ENCODE data around the gene MAML2.

MAML2 gene

GRCh38 chr11:96290631-96291030 lies 52.4 kb downstream of the MAML2 start:
- no peak overlapping the region for H3K9ac ChIP-seq (ENCODE audit: low read length)
- no peak overlapping the region for H2BK15ac ChIP-seq (ENCODE audit: low read depth, poor library complexity, severe bottlenecking)
- no peak overlapping the region for H3K27ac ChIP-seq (ENCODE audit: low read length, poor library complexity, severe bottlenecking)
- H2AFZ ChIP-seq (ENCODE audit: low read depth, low read length): no peak overlapping the region
- H3K4me1 ChIP-seq (ENCODE audit: control insufficient read depth, insufficient read depth, low read depth, low read length): peaks cover 1% of the 10 kb centered on the region
- H3K36me3 ChIP-seq (ENCODE audit: control insufficient read depth in 1 of 2, insufficient read depth in 2 of 2, low read depth in 1 of 2, low read length in 2 of 2): peaks cover 0 to 2% of the 10 kb centered on the region in 2 experiments
- H4K91ac ChIP-seq (ENCODE audit: low read length): no peak overlapping the region
- H3K27me3 ChIP-seq (ENCODE audit: control insufficient read depth in 1 of 2, insufficient read depth in 1 of 2, low read length in 2 of 2): no peaks in the 10 kb centered on the region
- no peak overlapping the region for H3K4me3 ChIP-seq (ENCODE audit: insufficient read depth in 1 of 2, low read depth in 1 of 2, low read length in 2 of 2)
- WGBS: no CpG with 5 or more reads among the region's 1 CpG
- H3K9me3 ChIP-seq (ENCODE audit: control insufficient read depth, low read length): no peaks in the 10 kb centered on the region
- H2BK5ac ChIP-seq (ENCODE audit: low read depth, low read length, poor library complexity, severe bottlenecking): no peak overlapping the region
- no peak overlapping the region for H3K4me2 ChIP-seq (ENCODE audit: low read length, poor library complexity, severe bottlenecking)
- no peak overlapping the region for H2BK120ac ChIP-seq (ENCODE audit: low read depth, low read length)
- no peak overlapping the region for H2AK5ac ChIP-seq (ENCODE audit: low read length, severe bottlenecking)
- H3K18ac ChIP-seq (ENCODE audit: low read depth in 1 of 2, low read length in 2 of 2): no peak overlapping the region
- H3K4ac ChIP-seq (ENCODE audit: low read depth in 1 of 2, low read length in 2 of 2): no peak overlapping the region
- no peak for DNase-seq
- no peak overlapping the region for H2BK12ac ChIP-seq (ENCODE audit: low read length in 2 of 2)
- no peak overlapping the region for H4K8ac ChIP-seq (ENCODE audit: low read length)
- no peak overlapping the region for H3K14ac ChIP-seq (ENCODE audit: low read length in 2 of 2)
- peaks cover 5% of the 10 kb centered on the region for H3K79me1 ChIP-seq (replicated peaks; ENCODE audit: low read length, poor library complexity, severe bottlenecking)
- no peak overlapping the region for H3K23ac ChIP-seq (ENCODE audit: low read length in 2 of 2)

GRCh38 chr11:96290031-96290430 lies 53.0 kb downstream of the MAML2 start:
- H2BK120ac ChIP-seq (ENCODE audit: low read depth, low read length): no peak overlapping the region
- H2BK5ac ChIP-seq (ENCODE audit: low read depth, low read length, poor library complexity, severe bottlenecking): no peak overlapping the region
- no peak overlapping the region for H3K23ac ChIP-seq (ENCODE audit: low read length in 2 of 2)
- H3K4me1 ChIP-seq (ENCODE audit: control insufficient read depth, insufficient read depth, low read depth, low read length): peaks cover 1% of the 10 kb centered on the region
- no peak overlapping the region for H2BK15ac ChIP-seq (ENCODE audit: low read depth, poor library complexity, severe bottlenecking)
- no peak overlapping the region for H2BK12ac ChIP-seq (ENCODE audit: low read length in 2 of 2)
- DNase-seq: no peak
- H3K79me1 ChIP-seq (replicated peaks; ENCODE audit: low read length, poor library complexity, severe bottlenecking): peaks cover 5% of the 10 kb centered on the region
- H3K9me3 ChIP-seq (ENCODE audit: control insufficient read depth, low read length): no peaks in the 10 kb centered on the region
- peaks cover 0 to 2% of the 10 kb centered on the region in 2 experiments for H3K36me3 ChIP-seq (ENCODE audit: control insufficient read depth in 1 of 2, insufficient read depth in 2 of 2, low read depth in 1 of 2, low read length in 2 of 2)
- no CpG with 5 or more reads among the region's 1 CpG for WGBS
- no peak overlapping the region for H3K18ac ChIP-seq (ENCODE audit: low read depth in 1 of 2, low read length in 2 of 2)
- no peak overlapping the region for H4K8ac ChIP-seq (ENCODE audit: low read length)
- no peak overlapping the region for H4K91ac ChIP-seq (ENCODE audit: low read length)
- H3K9ac ChIP-seq (ENCODE audit: low read length): no peak overlapping the region
- H3K4ac ChIP-seq (ENCODE audit: low read depth in 1 of 2, low read length in 2 of 2): no peak overlapping the region
- H2AFZ ChIP-seq (ENCODE audit: low read depth, low read length): no peak overlapping the region
- H3K4me3 ChIP-seq (ENCODE audit: insufficient read depth in 1 of 2, low read depth in 1 of 2, low read length in 2 of 2): no peak overlapping the region
- no peak overlapping the region for H2AK5ac ChIP-seq (ENCODE audit: low read length, severe bottlenecking)
- H3K4me2 ChIP-seq (ENCODE audit: low read length, poor library complexity, severe bottlenecking): no peak overlapping the region
- no peak overlapping the region for H3K14ac ChIP-seq (ENCODE audit: low read length in 2 of 2)
- H3K27ac ChIP-seq (ENCODE audit: low read length, poor library complexity, severe bottlenecking): no peak overlapping the region
- H3K27me3 ChIP-seq (ENCODE audit: control insufficient read depth in 1 of 2, insufficient read depth in 1 of 2, low read length in 2 of 2): no peaks in the 10 kb centered on the region

GRCh38 chr11:96288915-96289314 lies 54.1 kb downstream of the MAML2 start:
- Histone ChIP-seq H3K36me3 (ENCODE audit: control insufficient read depth in 1 of 2, insufficient read depth in 2 of 2, low read depth in 1 of 2, low read length in 2 of 2) (peaks cover 0 to 2% of the 10 kb centered on the region in 2 experiments), H3K9me3 (ENCODE audit: control insufficient read depth, low read length) (no peaks in the 10 kb centered on the region)

GRCh38 chr11:96287822-96288439 lies 55.1 kb downstream of the MAML2 start:
- Histone ChIP-seq H2BK12ac (ENCODE audit: low read length in 2 of 2) (no peak overlapping the region), H3K4me3 (ENCODE audit: insufficient read depth in 1 of 2, low read depth in 1 of 2, low read length in 2 of 2) (no peak overlapping the region), H2BK120ac (ENCODE audit: low read depth, low read length) (no peak overlapping the region), H2BK5ac (ENCODE audit: low read depth, low read length, poor library complexity, severe bottlenecking) (no peak overlapping the region), H3K4ac (ENCODE audit: low read depth in 1 of 2, low read length in 2 of 2) (no peak overlapping the region), H2AFZ (ENCODE audit: low read depth, low read length) (no peak overlapping the region), H3K18ac (ENCODE audit: low read depth in 1 of 2, low read length in 2 of 2) (no peak overlapping the region), H3K27ac (ENCODE audit: low read length, poor library complexity, severe bottlenecking) (no peak overlapping the region), H3K79me1 (replicated peaks; ENCODE audit: low read length, poor library complexity, severe bottlenecking) (peaks cover 5% of the 10 kb centered on the region), H3K27me3 (ENCODE audit: control insufficient read depth in 1 of 2, insufficient read depth in 1 of 2, low read length in 2 of 2) (no peaks in the 10 kb centered on the region), H3K23ac (ENCODE audit: low read length in 2 of 2) (no peak overlapping the region), H3K4me2 (ENCODE audit: low read length, poor library complexity, severe bottlenecking) (no peak overlapping the region), H3K36me3 (ENCODE audit: control insufficient read depth in 1 of 2, insufficient read depth in 2 of 2, low read depth in 1 of 2, low read length in 2 of 2) (peaks cover 0 to 2% of the 10 kb centered on the region in 2 experiments), H3K9ac (ENCODE audit: low read length) (no peak overlapping the region), H2AK5ac (ENCODE audit: low read length, severe bottlenecking) (no peak overlapping the region), H4K91ac (ENCODE audit: low read length) (no peak overlapping the region), H4K8ac (ENCODE audit: low read length) (no peak overlapping the region), H3K9me3 (ENCODE audit: control insufficient read depth, low read length) (no peaks in the 10 kb centered on the region), H2BK15ac (ENCODE audit: low read depth, poor library complexity, severe bottlenecking) (no peak overlapping the region), H3K14ac (ENCODE audit: low read length in 2 of 2) (no peak overlapping the region), H3K4me1 (ENCODE audit: control insufficient read depth, insufficient read depth, low read depth, low read length) (no peaks in the 10 kb centered on the region)
- WGBS: 95% methylated on average over 5 of the region's 6 CpGs
- no peak for DNase-seq

More at GRCh38 chr11:96288915-96289314, 54.1 kb downstream of the MAML2 start:
- Histone ChIP-seq H2BK5ac (ENCODE audit: low read depth, low read length, poor library complexity, severe bottlenecking) (no peak overlapping the region), H4K8ac (ENCODE audit: low read length) (no peak overlapping the region), H3K27me3 (ENCODE audit: control insufficient read depth in 1 of 2, insufficient read depth in 1 of 2, low read length in 2 of 2) (no peaks in the 10 kb centered on the region), H3K9ac (ENCODE audit: low read length) (no peak overlapping the region), H3K4me3 (ENCODE audit: insufficient read depth in 1 of 2, low read depth in 1 of 2, low read length in 2 of 2) (no peak overlapping the region), H2AFZ (ENCODE audit: low read depth, low read length) (no peak overlapping the region), H3K4me1 (ENCODE audit: control insufficient read depth, insufficient read depth, low read depth, low read length) (no peaks in the 10 kb centered on the region), H2BK15ac (ENCODE audit: low read depth, poor library complexity, severe bottlenecking) (no peak overlapping the region), H3K27ac (ENCODE audit: low read length, poor library complexity, severe bottlenecking) (no peak overlapping the region), H4K91ac (ENCODE audit: low read length) (no peak overlapping the region), H3K23ac (ENCODE audit: low read length in 2 of 2) (no peak overlapping the region), H3K4ac (ENCODE audit: low read depth in 1 of 2, low read length in 2 of 2) (no peak overlapping the region), H3K18ac (ENCODE audit: low read depth in 1 of 2, low read length in 2 of 2) (no peak overlapping the region), H2AK5ac (ENCODE audit: low read length, severe bottlenecking) (no peak overlapping the region), H2BK12ac (ENCODE audit: low read length in 2 of 2) (no peak overlapping the region), H3K4me2 (ENCODE audit: low read length, poor library complexity, severe bottlenecking) (no peak overlapping the region), H3K79me1 (replicated peaks; ENCODE audit: low read length, poor library complexity, severe bottlenecking) (peaks cover 6% of the 10 kb centered on the region), H2BK120ac (ENCODE audit: low read depth, low read length) (no peak overlapping the region), H3K14ac (ENCODE audit: low read length in 2 of 2) (no peak overlapping the region)
- 100% methylated on average over 2 of the region's 3 CpGs for WGBS
- DNase-seq: no peak

Data from mesenchymal stem cell (in vitro differentiated cells and primary cell).